ENCODE measurements around the gene PACSIN1.

GRCh38 chr6:34520645-34521462, 55.0 kb downstream of the PACSIN1 start:
- no peak for TF ChIP-seq GATA3 (IDR thresholded peaks at IDR 0.05; ENCODE audit: low read depth, low read length)
- TF ChIP-seq GATA2 (IDR thresholded peaks at IDR 0.05; ENCODE audit: low read depth, low read length), result no peak

Data from SH-SY5Y (cell line).